K562 (cell line): ENCODE results near the gene SPRED2. TPM values are rescaled to one million over a fixed set of nuclear protein-coding genes. Genes with fewer than 3 reads are reported as not detected.

Experiments
- ATAC-seq: fragments of 200-7000 bp; cut with Tn5 transposase; 3 replicates; pipeline ENCODE4 v1.9.1; 2020; ENCODE audit warnings: moderate library complexity
- BruUV-seq: library from RNA; stranded (reverse); fragments of 400-500 nt; replicated peaks from 2 replicates; lab custom pipeline; 2021; lab: Mats Ljungman, UMichigan
- CTCF ChIA-PET: fragments of 300-600 bp; formaldehyde crosslinking; extraction: SDS; loops from one replicate; lab custom pipeline; 2021; ENCODE audit warnings: low intra/inter-chr PET ratio; lab: Yijun Ruan, JAX
- POLR2A ChIA-PET: fragments of 300-600, 350-650 bp; sonication (Branson Sonifier 250); formaldehyde crosslinking; extraction: SDS; loops from one replicate; lab custom pipeline; 2021; ENCODE audit warnings: antibody characterized with exemption, inconsistent platforms; lab: Yijun Ruan, JAX
- DNase-seq, 4 experiments: peaks; one replicate each; pipeline versions ENCODE4 v3.0.0 to v3.0.0-alpha.2; 2011 to 2018; ENCODE audit warnings: low spot score in 3 of 4, mixed read lengths in 3 of 4; ENCODE audit errors: extremely low read depth in 1 of 4
- FAIRE-seq: peaks from 2 replicates; lab custom pipeline; 2011; peaks lifted over from hg19 to GRCh38; lab: Jason Lieb, UNC
- H2AFZ ChIP-seq: 2 replicates; pipeline ENCODE4 v1.6.0; 2011; ENCODE audit warnings: low read depth, low read length, control low read depth, inconsistent platforms
- H3K27ac ChIP-seq: fragments of 200-600 bp; 3 replicates; pipeline ENCODE4 v1.8.0; 2011; ENCODE audit warnings: low read depth, mild to moderate bottlenecking, control low read depth, inconsistent platforms, low read length, moderate library complexity, mixed read lengths; ENCODE audit errors: extremely low read depth
- H3K27me3 ChIP-seq, 2 experiments: fragments of 300-600 bp in 1 of 2; 2 replicates in 1 of 2; 3 replicates in 1 of 2; pipeline versions ENCODE4 v1.6.0 to v1.8.0; 2011; ENCODE audit warnings: inconsistent platforms in 2 of 2, low read length in 2 of 2, mild to moderate bottlenecking in 1 of 2, mixed read lengths in 1 of 2, moderate library complexity in 1 of 2; ENCODE audit not compliant: control insufficient read depth in 2 of 2, insufficient read depth in 2 of 2
- H3K36me3 ChIP-seq: fragments of 300-600 bp; 3 replicates; pipeline ENCODE4 v1.8.0; 2011; ENCODE audit warnings: mild to moderate bottlenecking, low read length, inconsistent platforms; ENCODE audit not compliant: control insufficient read depth, insufficient read depth
- H3K4me1 ChIP-seq, 2 experiments: fragments of 200-600 bp in 1 of 2; replicated peaks in 1 of 2; 2 replicates in 1 of 2; 3 replicates in 1 of 2; pipeline versions ENCODE4 v1.5.1 to v1.8.0; 2011; ENCODE audit warnings: inconsistent platforms in 2 of 2, low read length in 2 of 2, mild to moderate bottlenecking in 1 of 2, mixed read lengths in 1 of 2, moderate library complexity in 1 of 2; ENCODE audit not compliant: control insufficient read depth in 2 of 2, insufficient read depth in 2 of 2
- H3K4me2 ChIP-seq: 2 replicates; pipeline ENCODE4 v1.6.1; 2011; ENCODE audit warnings: low read length, control low read depth, inconsistent platforms, mixed read lengths; ENCODE audit not compliant: insufficient read depth
- H3K4me3 ChIP-seq: fragments of 200-600 bp; sonication (generic), shearing (Covaris generic); 2 replicates; pipeline ENCODE4 v1.5.1; 2016; ENCODE audit warnings: control low read depth, inconsistent platforms
- H3K79me2 ChIP-seq: fragments of 200-600 bp; 3 replicates; pipeline ENCODE4 v1.8.0; 2011; ENCODE audit warnings: low read length, inconsistent platforms; ENCODE audit not compliant: control insufficient read depth, insufficient read depth
- H3K9ac ChIP-seq, 2 experiments: 2 replicates each; pipeline versions ENCODE4 v1.6.0 to v1.6.1; 2011; ENCODE audit warnings: low read depth in 2 of 2, low read length in 2 of 2, control low read depth in 1 of 2, inconsistent platforms in 1 of 2, mild to moderate bottlenecking in 1 of 2, mixed read lengths in 1 of 2; ENCODE audit not compliant: insufficient read depth in 1 of 2
- H3K9me1 ChIP-seq: one replicate; pipeline ENCODE4 v1.6.0; 2011; ENCODE audit warnings: inconsistent platforms, mild to moderate bottlenecking, low read length, moderate library complexity; ENCODE audit not compliant: control insufficient read depth, insufficient read depth
- H3K9me3 ChIP-seq: replicated peaks from 2 replicates; pipeline ENCODE4 v1.5.1; 2011; ENCODE audit warnings: low read depth, low read length, inconsistent platforms; ENCODE audit not compliant: control insufficient read depth, insufficient read depth
- H4K20me1 ChIP-seq: replicated peaks from 2 replicates; pipeline ENCODE4 v1.6.1; 2011; ENCODE audit warnings: low read length, inconsistent platforms, mixed read lengths; ENCODE audit not compliant: control insufficient read depth, insufficient read depth
- CREM ChIP-seq: IDR thresholded peaks from 2 replicates; pipeline ENCODE4 v1.6.1; 2014; ENCODE audit warnings: antibody characterized with exemption, low read depth
- ETV6 ChIP-seq, 3 experiments: fragments of 150-350 bp in 1 of 3; sonication (generic) in 1 of 3; formaldehyde crosslinking in 1 of 3; IDR thresholded peaks; 2 replicates each; pipeline versions ENCODE4 v1.6.1 to v1.8.0; 2014 to 2022; ENCODE audit warnings: borderline replicate concordance in 2 of 3, low read depth in 2 of 3, antibody characterized with exemption in 1 of 3, low read length in 1 of 3, mild to moderate bottlenecking in 1 of 3, missing genetic modification reagents in 1 of 3
- MYBL2 ChIP-seq, 2 experiments: fragments of 450-650 bp in 1 of 2; sonication (generic) in 1 of 2; formaldehyde crosslinking in 1 of 2; IDR thresholded peaks; 2 replicates each; pipeline versions ENCODE4 v1.6.1 to v1.8.1; 2017 to 2022; ENCODE audit warnings: borderline replicate concordance in 1 of 2, inconsistent platforms in 1 of 2, low read depth in 1 of 2, mild to moderate bottlenecking in 1 of 2, missing genetic modification reagents in 1 of 2, moderate library complexity in 1 of 2
- PRPF4 ChIP-seq: fragments of 200-400 bp; formaldehyde crosslinking; IDR thresholded peaks from one replicate; pipeline ENCODE4 v1.6.1; 2017; ENCODE audit warnings: low read length, low read depth, mild to moderate bottlenecking; ENCODE audit not compliant: insufficient read depth, poor library complexity, severe bottlenecking
- RBM14 ChIP-seq: fragments of 200-400 bp; formaldehyde crosslinking; IDR thresholded peaks from 2 replicates; pipeline ENCODE4 v1.6.1; 2018; ENCODE audit warnings: low read depth, mild to moderate bottlenecking, low read length, moderate library complexity, borderline replicate concordance; ENCODE audit not compliant: insufficient read depth
- SMAD2 ChIP-seq: fragments of 150-350 bp; IDR thresholded peaks from 2 replicates; pipeline ENCODE4 v1.6.1; 2014; ENCODE audit warnings: low read depth, mild to moderate bottlenecking, low read length
- YBX1 ChIP-seq: fragments of 450-650 bp; IDR thresholded peaks from 2 replicates; pipeline ENCODE4 v1.7.1; 2016; ENCODE audit warnings: mild to moderate bottlenecking
- ZNF445 ChIP-seq: fragments of 250-450 bp; sonication (Bioruptor Pico); IDR thresholded peaks from 2 replicates; pipeline ENCODE4 v1.4.0; 2020; ENCODE audit warnings: low read depth, mild to moderate bottlenecking, moderate library complexity
- WGBS: fragments of 100-300 bp; shearing (Covaris generic); methylation state at CpG from one replicate; pipeline ENCODE4 v1.1.6; 2016; ENCODE audit warnings: low coverage, mixed read lengths; ENCODE audit not compliant: insufficient coverage; ENCODE audit errors: missing lambda C conversion rate; 5-methylcytosine and 5-hydroxymethylcytosine counted together
- in situ Hi-C: fragments of 300-500 bp; cut with MboI; formaldehyde crosslinking; loops from 4 replicates; pipeline ENCODE4 v1.15.0; 2018; ENCODE audit warnings: inconsistent platforms, mixed read lengths
- intact Hi-C: fragments of 100-400 bp; cut with micrococcal nuclease; formaldehyde crosslinking; loops from 2 replicates; pipeline ENCODE4 v1.14.2; 2022
- polyA plus RNA-seq, 8 experiments: library from polyadenylated mRNA; depleted of rRNA in 4 of 8; stranded (reverse) in 5 of 8; unstranded in 3 of 8; fragments of >200 nt; fragmentation: Nextera tagmentation in 2 of 8; fragmentation: Illumina TruSeq in 1 of 8; extraction: Ambion mirVana in 2 of 8; extraction: Trizol in 1 of 8; gene quantifications; 2 replicates each; pipeline versions ENCODE4 v1.2.1 to v1.2.3, GENCODE V29; 2011 to 2014; ENCODE audit warnings: inconsistent platforms in 1 of 8, missing spikeins in 1 of 8
- total RNA-seq, 7 experiments: library from RNA; depleted of rRNA in 6 of 7; stranded (reverse); fragments of >200 nt in 6 of 7; fragmentation: Illumina TruSeq in 2 of 7; extraction: Trizol in 2 of 7; gene quantifications; 2 replicates each; pipeline versions ENCODE4 v1.2.1 to v1.2.3, GENCODE V29; 2011 to 2021; ENCODE audit warnings: low replicate concordance in 1 of 7
- TF ChIP-seq, protein P1 (sequence below): fragments of 450-650 bp; IDR thresholded peaks from 2 replicates; pipeline ENCODE4 v1.6.1; 2016; ENCODE audit warnings: mild to moderate bottlenecking, moderate library complexity

Gene SPRED2
- total and polyA plus RNA-seq, 9 of the 15 experiments (the other 6 are each of a cell fraction or from before 2014, with no cell fraction given) = 4.6 to 50.8 (median 14.1) TPM

- ATAC-seq (peak; percentile 63), FAIRE-seq (peak; percentile 32), DNase-seq (no peak)
- H3K4me1 ChIP-seq = peaks cover 7 to 20% of the 10 kb centered on the region in 2 experiments; a peak in 4 of 5 replicates
- H4K20me1 ChIP-seq = peaks cover 44% of the 10 kb centered on the region
- peaks cover 92% of the 10 kb centered on the region for H3K79me2 ChIP-seq
- no peak overlapping the region for H3K27ac ChIP-seq
- in situ Hi-C loops = no loop called here
- H3K9me3 ChIP-seq = no peaks in the 10 kb centered on the region
- H3K4me3 ChIP-seq = no peak overlapping the region
- no peak overlapping the region for H3K9ac ChIP-seq
- 53% methylated on average over 7 of the region's 7 CpGs for WGBS
- BruUV-seq = no TSS peak
- POLR2A ChIA-PET = interaction anchor here (0.6 to 1.7 kb wide), 3 partner anchors 12 to 32 kb away, joined by 3 to 6 read pairs (median 4); no protein-coding TSS in a partner anchor
- no peak overlapping the region for H2AFZ ChIP-seq
- no peaks in the 10 kb centered on the region for H3K36me3 ChIP-seq
- CTCF ChIA-PET = no interaction called here
- H3K9me1 ChIP-seq = peaks cover 6% of the 10 kb centered on the region
- intact Hi-C loops = no loop called here
- H3K27me3 ChIP-seq = no peaks in the 10 kb centered on the region
- no peak overlapping the region for H3K4me2 ChIP-seq
- no peak for TF ChIP-seq PRPF4
- TF ChIP-seq ZNF445 (CRISPR knock-in tag) = no peak
- no peak for TF ChIP-seq YBX1
- no peak for TF ChIP-seq RBM14
- TF ChIP-seq, protein P1, sequence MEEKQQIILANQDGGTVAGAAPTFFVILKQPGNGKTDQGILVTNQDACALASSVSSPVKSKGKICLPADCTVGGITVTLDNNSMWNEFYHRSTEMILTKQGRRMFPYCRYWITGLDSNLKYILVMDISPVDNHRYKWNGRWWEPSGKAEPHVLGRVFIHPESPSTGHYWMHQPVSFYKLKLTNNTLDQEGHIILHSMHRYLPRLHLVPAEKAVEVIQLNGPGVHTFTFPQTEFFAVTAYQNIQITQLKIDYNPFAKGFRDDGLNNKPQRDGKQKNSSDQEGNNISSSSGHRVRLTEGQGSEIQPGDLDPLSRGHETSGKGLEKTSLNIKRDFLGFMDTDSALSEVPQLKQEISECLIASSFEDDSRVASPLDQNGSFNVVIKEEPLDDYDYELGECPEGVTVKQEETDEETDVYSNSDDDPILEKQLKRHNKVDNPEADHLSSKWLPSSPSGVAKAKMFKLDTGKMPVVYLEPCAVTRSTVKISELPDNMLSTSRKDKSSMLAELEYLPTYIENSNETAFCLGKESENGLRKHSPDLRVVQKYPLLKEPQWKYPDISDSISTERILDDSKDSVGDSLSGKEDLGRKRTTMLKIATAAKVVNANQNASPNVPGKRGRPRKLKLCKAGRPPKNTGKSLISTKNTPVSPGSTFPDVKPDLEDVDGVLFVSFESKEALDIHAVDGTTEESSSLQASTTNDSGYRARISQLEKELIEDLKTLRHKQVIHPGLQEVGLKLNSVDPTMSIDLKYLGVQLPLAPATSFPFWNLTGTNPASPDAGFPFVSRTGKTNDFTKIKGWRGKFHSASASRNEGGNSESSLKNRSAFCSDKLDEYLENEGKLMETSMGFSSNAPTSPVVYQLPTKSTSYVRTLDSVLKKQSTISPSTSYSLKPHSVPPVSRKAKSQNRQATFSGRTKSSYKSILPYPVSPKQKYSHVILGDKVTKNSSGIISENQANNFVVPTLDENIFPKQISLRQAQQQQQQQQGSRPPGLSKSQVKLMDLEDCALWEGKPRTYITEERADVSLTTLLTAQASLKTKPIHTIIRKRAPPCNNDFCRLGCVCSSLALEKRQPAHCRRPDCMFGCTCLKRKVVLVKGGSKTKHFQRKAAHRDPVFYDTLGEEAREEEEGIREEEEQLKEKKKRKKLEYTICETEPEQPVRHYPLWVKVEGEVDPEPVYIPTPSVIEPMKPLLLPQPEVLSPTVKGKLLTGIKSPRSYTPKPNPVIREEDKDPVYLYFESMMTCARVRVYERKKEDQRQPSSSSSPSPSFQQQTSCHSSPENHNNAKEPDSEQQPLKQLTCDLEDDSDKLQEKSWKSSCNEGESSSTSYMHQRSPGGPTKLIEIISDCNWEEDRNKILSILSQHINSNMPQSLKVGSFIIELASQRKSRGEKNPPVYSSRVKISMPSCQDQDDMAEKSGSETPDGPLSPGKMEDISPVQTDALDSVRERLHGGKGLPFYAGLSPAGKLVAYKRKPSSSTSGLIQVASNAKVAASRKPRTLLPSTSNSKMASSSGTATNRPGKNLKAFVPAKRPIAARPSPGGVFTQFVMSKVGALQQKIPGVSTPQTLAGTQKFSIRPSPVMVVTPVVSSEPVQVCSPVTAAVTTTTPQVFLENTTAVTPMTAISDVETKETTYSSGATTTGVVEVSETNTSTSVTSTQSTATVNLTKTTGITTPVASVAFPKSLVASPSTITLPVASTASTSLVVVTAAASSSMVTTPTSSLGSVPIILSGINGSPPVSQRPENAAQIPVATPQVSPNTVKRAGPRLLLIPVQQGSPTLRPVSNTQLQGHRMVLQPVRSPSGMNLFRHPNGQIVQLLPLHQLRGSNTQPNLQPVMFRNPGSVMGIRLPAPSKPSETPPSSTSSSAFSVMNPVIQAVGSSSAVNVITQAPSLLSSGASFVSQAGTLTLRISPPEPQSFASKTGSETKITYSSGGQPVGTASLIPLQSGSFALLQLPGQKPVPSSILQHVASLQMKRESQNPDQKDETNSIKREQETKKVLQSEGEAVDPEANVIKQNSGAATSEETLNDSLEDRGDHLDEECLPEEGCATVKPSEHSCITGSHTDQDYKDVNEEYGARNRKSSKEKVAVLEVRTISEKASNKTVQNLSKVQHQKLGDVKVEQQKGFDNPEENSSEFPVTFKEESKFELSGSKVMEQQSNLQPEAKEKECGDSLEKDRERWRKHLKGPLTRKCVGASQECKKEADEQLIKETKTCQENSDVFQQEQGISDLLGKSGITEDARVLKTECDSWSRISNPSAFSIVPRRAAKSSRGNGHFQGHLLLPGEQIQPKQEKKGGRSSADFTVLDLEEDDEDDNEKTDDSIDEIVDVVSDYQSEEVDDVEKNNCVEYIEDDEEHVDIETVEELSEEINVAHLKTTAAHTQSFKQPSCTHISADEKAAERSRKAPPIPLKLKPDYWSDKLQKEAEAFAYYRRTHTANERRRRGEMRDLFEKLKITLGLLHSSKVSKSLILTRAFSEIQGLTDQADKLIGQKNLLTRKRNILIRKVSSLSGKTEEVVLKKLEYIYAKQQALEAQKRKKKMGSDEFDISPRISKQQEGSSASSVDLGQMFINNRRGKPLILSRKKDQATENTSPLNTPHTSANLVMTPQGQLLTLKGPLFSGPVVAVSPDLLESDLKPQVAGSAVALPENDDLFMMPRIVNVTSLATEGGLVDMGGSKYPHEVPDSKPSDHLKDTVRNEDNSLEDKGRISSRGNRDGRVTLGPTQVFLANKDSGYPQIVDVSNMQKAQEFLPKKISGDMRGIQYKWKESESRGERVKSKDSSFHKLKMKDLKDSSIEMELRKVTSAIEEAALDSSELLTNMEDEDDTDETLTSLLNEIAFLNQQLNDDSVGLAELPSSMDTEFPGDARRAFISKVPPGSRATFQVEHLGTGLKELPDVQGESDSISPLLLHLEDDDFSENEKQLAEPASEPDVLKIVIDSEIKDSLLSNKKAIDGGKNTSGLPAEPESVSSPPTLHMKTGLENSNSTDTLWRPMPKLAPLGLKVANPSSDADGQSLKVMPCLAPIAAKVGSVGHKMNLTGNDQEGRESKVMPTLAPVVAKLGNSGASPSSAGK = no peak
- TF ChIP-seq ETV6 (IDR thresholded peaks at IDR 0.05; ENCODE audit: borderline replicate concordance in 1 of 2, low read depth in 2 of 2, low read length in 1 of 2) = no peak
- no peak for TF ChIP-seq ETV6 (CRISPR knock-in tag; IDR thresholded peaks at IDR 0.05; ENCODE audit: borderline replicate concordance)
- TF ChIP-seq CREM = no peak
- TF ChIP-seq SMAD2 = no peak
- no peak for TF ChIP-seq MYBL2 (IDR thresholded peaks at IDR 0.05; ENCODE audit: low read depth)
- no peak for TF ChIP-seq MYBL2 (CRISPR knock-in tag; IDR thresholded peaks at IDR 0.05; ENCODE audit: borderline replicate concordance)
Observed at GRCh38 chr2:65396348-65397026, 35.9 kb downstream of the SPRED2 start.
